ENCODE measurements around the gene DCDC1.

Gene DCDC1

GRCh38 chr11:30908857-30909256 is 460.7 kb downstream of the DCDC1 start:
- DNase-seq (ENCODE audit: low read depth): no peak

GRCh38 chr11:30908272-30908671 is 461.3 kb downstream of the DCDC1 start:
- DNase-seq (ENCODE audit: low read depth): no peak

GRCh38 chr11:30902929-30903328 is 466.6 kb downstream of the DCDC1 start:
- DNase-seq (ENCODE audit: low read depth): no peak

- DNase-seq (ENCODE audit: low read depth): no peak
These were observed 474.5 kb downstream of the DCDC1 start for GRCh38 chr11:30895046-30895445.

- DNase-seq (ENCODE audit: low read depth): no peak
These were observed 476.2 kb downstream of the DCDC1 start for GRCh38 chr11:30893318-30893717.

- DNase-seq (ENCODE audit: low read depth): no peak
These were observed 480.3 kb downstream of the DCDC1 start for GRCh38 chr11:30889143-30889794.

- DNase-seq (ENCODE audit: low read depth): no peak
These were observed 490.1 kb downstream of the DCDC1 start for GRCh38 chr11:30879322-30880005.

GRCh38 chr11:30878400-30878799 is 491.1 kb downstream of the DCDC1 start:
- no peak for DNase-seq (ENCODE audit: low read depth)

- DNase-seq (ENCODE audit: low read depth): no peak
These were observed 492.7 kb downstream of the DCDC1 start for GRCh38 chr11:30876663-30877396.

GRCh38 chr11:30876228-30876627 is 493.3 kb downstream of the DCDC1 start:
- no peak for DNase-seq (ENCODE audit: low read depth)

GRCh38 chr11:30875806-30876205 is 493.7 kb downstream of the DCDC1 start:
- DNase-seq (ENCODE audit: low read depth): no peak

- no peak for DNase-seq (ENCODE audit: low read depth)
These were observed 495.5 kb downstream of the DCDC1 start for GRCh38 chr11:30873924-30874610.

GRCh38 chr11:30868626-30869081 is 500.9 kb downstream of the DCDC1 start:
- DNase-seq (ENCODE audit: low read depth): no peak

GRCh38 chr11:30863209-30863608 is 506.3 kb downstream of the DCDC1 start:
- DNase-seq (ENCODE audit: low read depth): no peak

GRCh38 chr11:30861531-30861930 is 508.0 kb downstream of the DCDC1 start:
- no peak for DNase-seq (ENCODE audit: low read depth)

- no peak for DNase-seq (ENCODE audit: low read depth)
These were observed 508.5 kb downstream of the DCDC1 start for GRCh38 chr11:30861064-30861463.

GRCh38 chr11:30860146-30860545 is 509.4 kb downstream of the DCDC1 start:
- no peak for DNase-seq (ENCODE audit: low read depth)

GRCh38 chr11:30859669-30860068 is 509.9 kb downstream of the DCDC1 start:
- DNase-seq (ENCODE audit: low read depth): no peak

GRCh38 chr11:30855383-30856006 is 514.0 kb downstream of the DCDC1 start:
- DNase-seq (ENCODE audit: low read depth): no peak

- no peak for DNase-seq (ENCODE audit: low read depth)
These were observed 516.1 kb downstream of the DCDC1 start for GRCh38 chr11:30853439-30853838.

GRCh38 chr11:30852645-30853044 is 516.9 kb downstream of the DCDC1 start:
- DNase-seq (ENCODE audit: low read depth): no peak

- DNase-seq (ENCODE audit: low read depth): no peak
These were observed 517.4 kb downstream of the DCDC1 start for GRCh38 chr11:30852091-30852490.
